HG03439 (cell line): Measurements from ENCODE around the gene CAPN2.

Source experiments
- ATAC-seq: cut with Tn5 transposase; IDR thresholded peaks from one replicate; pipeline ENCODE4 v1.9.1; 2021; ENCODE audit warnings: mild to moderate bottlenecking, moderate library complexity; ENCODE audit not compliant: unreplicated experiment

The CAPN2 gene

GRCh38 chr1:223712194-223712849 lies at the start of gene CAPN2:
Gene CAPN2 (plus strand): TSS chr1:223712539. CDS start chr1:223712641, 102 bp downstream.
- peak; percentile 59 for ATAC-seq

GRCh38 chr1:223662943-223663342 lies 49.4 kb upstream of the CAPN2 start:
- ATAC-seq, result no peak

- no peak for ATAC-seq
Measured at GRCh38 chr1:223664106-223664505, 48.2 kb upstream of the CAPN2 start.

GRCh38 chr1:223665592-223666312 lies 46.6 kb upstream of the CAPN2 start, which contains the start of gene CAPN8:
Gene CAPN8 (minus strand): TSS chr1:223665701. CDS start chr1:223665646, 55 bp downstream.
- ATAC-seq, result no peak

GRCh38 chr1:223667484-223668182 lies 44.7 kb upstream of the CAPN2 start:
- no peak for ATAC-seq

- no peak for ATAC-seq
Measured at GRCh38 chr1:223669003-223669795, 43.1 kb upstream of the CAPN2 start.

- no peak for ATAC-seq
Measured at GRCh38 chr1:223670458-223671159, 41.7 kb upstream of the CAPN2 start.

- no peak for ATAC-seq
Measured at GRCh38 chr1:223674119-223674890, 38.0 kb upstream of the CAPN2 start.

GRCh38 chr1:223678841-223679240 lies 33.5 kb upstream of the CAPN2 start:
- ATAC-seq, result no peak

GRCh38 chr1:223680188-223680587 lies 32.2 kb upstream of the CAPN2 start:
- no peak for ATAC-seq

GRCh38 chr1:223682502-223682901 lies 29.8 kb upstream of the CAPN2 start:
- no peak for ATAC-seq

- ATAC-seq, result no peak
Measured at GRCh38 chr1:223683586-223684487, 28.5 kb upstream of the CAPN2 start.

- ATAC-seq, result no peak
Measured at GRCh38 chr1:223684488-223684792, 27.9 kb upstream of the CAPN2 start.

GRCh38 chr1:223691121-223691520 lies 21.2 kb upstream of the CAPN2 start:
- no peak for ATAC-seq

GRCh38 chr1:223695014-223695548 lies 17.3 kb upstream of the CAPN2 start:
- ATAC-seq, result no peak

- ATAC-seq, result no peak
Measured at GRCh38 chr1:223695941-223696340, 16.4 kb upstream of the CAPN2 start.

- no peak for ATAC-seq
Measured at GRCh38 chr1:223700388-223700918, 11.9 kb upstream of the CAPN2 start.

- no peak for ATAC-seq
Measured at GRCh38 chr1:223700942-223701637, 11.2 kb upstream of the CAPN2 start.
